Parathyroid adenoma (tissue), 2 donors: ENCODE results near the gene TMEM38A.

Experiments used
- H2AFZ ChIP-seq: fragments of 300-600 bp; sonication (generic); one replicate; pipeline ENCODE4 v1.7.0; 2017; ENCODE audit warnings: antibody characterized with exemption, mild to moderate bottlenecking
- H3K27ac ChIP-seq: fragments of 300-600 bp; sonication (generic); one replicate; pipeline ENCODE4 v1.7.0; 2017
- H3K27me3 ChIP-seq: fragments of 300-600 bp; sonication (generic); one replicate; pipeline ENCODE4 v1.7.0; 2017; ENCODE audit warnings: low read length; ENCODE audit not compliant: control insufficient read depth, insufficient read depth
- H3K36me3 ChIP-seq: fragments of 300-600 bp; sonication (generic); one replicate; pipeline ENCODE4 v1.7.0; 2017; ENCODE audit warnings: low read length; ENCODE audit not compliant: control insufficient read depth, insufficient read depth
- H3K4me1 ChIP-seq: fragments of 300-600 bp; sonication (generic); one replicate; pipeline ENCODE4 v1.7.0; 2017; ENCODE audit warnings: control low read depth
- H3K4me2 ChIP-seq: fragments of 300-600 bp; sonication (generic); one replicate; pipeline ENCODE4 v1.7.0; 2017; ENCODE audit warnings: low read length
- H3K4me3 ChIP-seq: fragments of 300-600 bp; sonication (generic); one replicate; pipeline ENCODE4 v1.7.0; 2017; ENCODE audit warnings: low read depth, low read length
- H3K79me2 ChIP-seq: fragments of 300-600 bp; sonication (generic); one replicate; pipeline ENCODE4 v1.7.0; 2017; ENCODE audit warnings: control low read depth
- H3K9ac ChIP-seq: fragments of 300-600 bp; sonication (generic); one replicate; pipeline ENCODE4 v1.7.0; 2017; ENCODE audit warnings: mild to moderate bottlenecking
- H3K9me3 ChIP-seq: fragments of 300-600 bp; sonication (generic); one replicate; pipeline ENCODE4 v1.7.0; 2017; ENCODE audit warnings: low read length; ENCODE audit not compliant: control insufficient read depth
- CTCF ChIP-seq: fragments of 300-600 bp; sonication (generic); IDR thresholded peaks from one replicate; pipeline ENCODE4 v1.7.0; 2017; ENCODE audit warnings: antibody characterized with exemption, mild to moderate bottlenecking
- donor health status: primary hyperparathyroidism.

TMEM38A gene

GRCh38 chr19:16737911-16738310, 77.0 kb downstream of the TMEM38A start:
- no peaks in the 10 kb centered on the region for H3K36me3 ChIP-seq
- H3K9ac ChIP-seq, result no peak overlapping the region
- no peak for TF ChIP-seq CTCF

GRCh38 chr19:16739546-16739945, 78.6 kb downstream of the TMEM38A start:
- H3K27ac ChIP-seq, result no peak overlapping the region
- no peaks in the 10 kb centered on the region for H3K4me1 ChIP-seq
- no peak overlapping the region for H3K4me2 ChIP-seq
- H3K4me3 ChIP-seq, result no peak overlapping the region
- H3K36me3 ChIP-seq, result no peaks in the 10 kb centered on the region
- H3K27me3 ChIP-seq, result no peaks in the 10 kb centered on the region
- H3K9ac ChIP-seq, result no peak overlapping the region
- no peaks in the 10 kb centered on the region for H3K79me2 ChIP-seq
- no peaks in the 10 kb centered on the region for H3K9me3 ChIP-seq
- no peak for TF ChIP-seq CTCF
- no peak overlapping the region for H2AFZ ChIP-seq

More at GRCh38 chr19:16737911-16738310, 77.0 kb downstream of the TMEM38A start:
- Histone ChIP-seq H3K79me2 (no peaks in the 10 kb centered on the region), H3K4me2 (no peak overlapping the region), H3K27me3 (no peaks in the 10 kb centered on the region), H3K9me3 (no peaks in the 10 kb centered on the region), H2AFZ (no peak overlapping the region), H3K4me1 (no peaks in the 10 kb centered on the region), H3K4me3 (no peak overlapping the region), H3K27ac (no peak overlapping the region)
